HG02642 (cell line): ENCODE results near the gene SLC27A3.
"Not testable (repeated sequence)": the region's sequence is repeated elsewhere in the genome, so short reads cannot be mapped to it uniquely, and the experiment has no call there.

Source experiments
- ATAC-seq: cut with Tn5 transposase; IDR thresholded peaks from one replicate; pipeline ENCODE4 v1.9.1; 2021; ENCODE audit warnings: mild to moderate bottlenecking; ENCODE audit not compliant: unreplicated experiment, poor library complexity

The SLC27A3 gene

GRCh38 chr1:153778824-153779519 lies 3.8 kb downstream of the SLC27A3 start:
- ATAC-seq, result no peak

GRCh38 chr1:153779781-153780541 lies 4.8 kb downstream of the SLC27A3 start:
- ATAC-seq, result no peak

- ATAC-seq, result no peak
These were observed 5.3 kb downstream of the SLC27A3 start for GRCh38 chr1:153780551-153780950.

- not testable (repeated sequence) for ATAC-seq
These were observed 7.4 kb downstream of the SLC27A3 start for GRCh38 chr1:153782648-153783047.

- peak; percentile 93 for ATAC-seq
These were observed 8.3 kb downstream of the SLC27A3 start for GRCh38 chr1:153783233-153784190.

DNA sequence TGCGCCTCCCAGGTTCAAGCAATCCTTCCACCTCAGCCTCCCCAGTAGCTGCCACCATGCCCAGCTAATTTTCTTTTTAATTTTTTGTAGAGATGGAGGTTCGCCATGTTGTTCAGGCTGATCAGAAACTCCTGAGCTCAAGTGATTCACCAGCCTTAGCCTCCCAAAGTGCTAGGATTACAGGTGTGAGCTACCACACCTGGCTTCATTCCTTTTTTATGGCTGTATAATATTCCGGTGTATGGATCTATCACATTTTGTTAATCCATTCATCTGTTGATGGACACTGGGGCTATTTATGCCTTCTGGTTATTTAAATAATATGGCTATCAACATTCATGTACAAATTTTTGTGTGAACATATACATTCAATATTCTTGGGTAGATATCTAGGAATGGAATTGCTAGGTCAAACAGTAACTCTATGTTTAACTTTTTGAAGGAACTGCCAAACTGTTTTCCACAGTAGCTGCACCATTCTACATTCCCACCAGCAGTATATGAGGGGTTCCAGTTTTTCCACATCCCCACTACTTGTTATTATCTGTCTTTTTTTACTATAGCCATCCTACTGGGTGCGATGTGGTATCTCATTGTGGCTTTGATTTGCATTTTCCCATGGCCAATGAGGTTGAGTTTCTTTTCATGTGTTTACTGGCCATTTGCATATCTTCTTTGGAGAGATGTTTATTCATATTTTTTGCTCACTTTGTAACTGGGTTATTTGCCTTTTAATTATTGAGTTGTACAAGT lies 11.0 kb downstream of the SLC27A3 start:
- no peak for ATAC-seq

- ATAC-seq, result no peak
These were observed 14.3 kb downstream of the SLC27A3 start for GRCh38 chr1:153789478-153790034.

GRCh38 chr1:153790313-153790965 lies 15.2 kb downstream of the SLC27A3 start:
- peak; percentile 11 for ATAC-seq

- peak; percentile 84 for ATAC-seq
These were observed 15.9 kb downstream of the SLC27A3 start for GRCh38 chr1:153790966-153791647.

DNA sequence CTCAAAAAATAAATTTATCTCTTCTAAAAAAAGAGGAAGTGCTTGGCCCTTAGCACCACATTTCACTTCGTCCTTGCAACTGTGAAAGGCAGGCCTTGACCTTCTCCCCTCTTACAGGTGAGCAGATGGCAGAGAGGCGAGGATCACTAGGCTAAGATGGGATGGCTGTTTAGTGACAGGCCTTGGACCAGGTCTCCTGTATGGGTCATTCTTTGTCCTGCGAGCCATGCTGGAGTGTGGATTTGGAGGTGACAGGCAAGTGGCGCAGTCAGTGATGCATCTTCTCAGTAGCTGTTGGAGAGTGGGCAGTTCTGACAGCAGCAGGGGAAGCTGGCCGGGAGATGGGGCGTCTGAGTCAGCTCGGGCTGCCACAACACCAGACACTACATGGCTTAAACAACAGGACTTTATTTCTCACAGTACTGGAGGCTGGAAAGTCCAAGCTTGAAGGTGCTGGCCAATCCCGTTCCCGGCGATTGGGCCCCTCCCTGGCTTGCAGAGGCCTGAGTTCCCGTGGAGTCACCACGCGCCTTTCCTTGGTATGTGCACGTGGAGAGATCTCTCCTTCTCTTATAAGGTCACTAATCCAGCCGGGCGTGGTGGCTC lies 16.5 kb downstream of the SLC27A3 start:
- peak; percentile 9 for ATAC-seq

DNA sequence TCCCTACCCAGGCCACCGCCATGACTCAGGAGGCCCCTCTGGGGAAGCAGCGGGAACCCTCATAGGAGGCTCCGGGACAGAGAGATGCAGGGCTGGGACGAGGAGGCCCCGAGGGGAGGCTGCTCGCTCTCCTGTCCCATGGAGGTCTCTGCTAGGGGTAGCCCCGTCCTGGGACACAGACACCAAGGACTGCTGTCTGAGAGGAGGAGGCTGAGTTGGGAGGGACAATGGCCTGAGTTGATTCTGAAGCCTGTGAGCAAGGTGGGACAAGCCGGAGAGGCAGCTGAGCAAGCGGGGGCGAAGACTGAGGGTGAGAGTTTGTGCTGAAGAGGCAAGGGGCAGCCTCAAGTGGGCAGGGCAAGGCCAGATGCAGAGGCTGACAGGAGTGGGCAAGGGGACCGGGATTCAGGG lies 17.4 kb downstream of the SLC27A3 start:
- no peak for ATAC-seq

GRCh38 chr1:153793261-153793972 lies 18.2 kb downstream of the SLC27A3 start:
- ATAC-seq, result no peak

DNA sequence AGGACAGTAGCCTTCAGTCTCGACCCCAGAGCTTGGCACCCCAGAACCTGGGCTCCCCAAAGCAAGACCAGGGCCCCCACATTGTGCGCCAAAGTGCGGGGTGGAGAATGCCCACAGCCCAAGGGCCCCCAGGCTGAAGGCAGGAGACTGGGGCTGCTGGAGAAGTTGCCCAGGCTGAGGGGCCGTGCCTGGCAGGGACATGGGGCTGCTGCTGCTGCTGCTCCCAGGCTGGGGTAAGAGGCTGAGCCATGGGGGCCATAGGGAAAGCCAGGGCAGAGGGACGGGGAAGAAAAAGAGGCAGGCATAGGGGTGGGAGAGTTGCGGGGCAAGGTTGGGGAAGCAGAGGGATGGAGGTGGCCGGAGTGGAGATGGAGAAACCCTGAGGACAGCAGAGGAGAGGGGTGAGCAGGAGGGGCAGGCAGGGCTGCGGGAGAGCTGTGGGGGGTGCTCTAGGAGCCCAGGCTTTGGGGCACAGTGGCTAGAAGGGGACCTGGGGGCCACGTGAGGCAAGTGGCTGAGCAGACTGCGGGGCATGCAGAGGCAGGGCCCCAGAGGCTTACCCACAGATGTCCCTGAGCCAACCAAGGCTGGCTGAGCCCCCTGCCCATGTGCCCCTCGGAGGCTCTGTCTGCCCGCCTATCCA lies 18.9 kb downstream of the SLC27A3 start:
- no peak for ATAC-seq

- no peak for ATAC-seq
These were observed 19.6 kb downstream of the SLC27A3 start for GRCh38 chr1:153794624-153795329.

DNA sequence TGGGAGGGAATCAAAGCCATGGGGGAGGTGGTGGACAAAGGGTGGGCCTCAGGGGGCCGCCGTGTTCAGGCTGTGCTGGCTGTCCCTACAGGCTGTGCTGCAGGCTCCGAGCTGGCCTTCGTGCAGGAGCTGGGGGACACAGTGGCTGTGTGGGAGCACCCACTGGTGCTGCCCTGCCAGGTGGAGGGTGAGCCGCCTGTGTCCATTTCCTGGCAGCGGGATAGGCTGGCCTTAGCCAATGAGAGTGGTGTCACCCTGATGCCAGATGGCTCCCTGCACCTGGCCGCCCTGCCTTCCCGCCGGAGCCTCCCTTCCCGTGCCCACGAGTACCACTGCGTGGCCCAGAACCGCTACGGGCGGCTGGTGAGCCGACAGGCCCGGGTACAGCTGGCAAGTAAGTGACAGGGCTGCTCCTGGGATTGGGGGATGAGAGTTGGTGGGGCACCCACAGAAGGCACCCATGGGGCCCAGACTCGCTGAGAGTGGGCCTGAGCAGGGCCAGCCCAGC lies 20.2 kb downstream of the SLC27A3 start:
- no peak for ATAC-seq
